NCI-H526 treated with DMSO at 0.1 percent for 48 hours (cell line): ENCODE results near the gene DCAF7.

Source experiments
- DNase-seq: peaks from one replicate; lab custom pipeline; 2025; lab: John Stamatoyannopoulos, UW

The DCAF7 gene

DNA sequence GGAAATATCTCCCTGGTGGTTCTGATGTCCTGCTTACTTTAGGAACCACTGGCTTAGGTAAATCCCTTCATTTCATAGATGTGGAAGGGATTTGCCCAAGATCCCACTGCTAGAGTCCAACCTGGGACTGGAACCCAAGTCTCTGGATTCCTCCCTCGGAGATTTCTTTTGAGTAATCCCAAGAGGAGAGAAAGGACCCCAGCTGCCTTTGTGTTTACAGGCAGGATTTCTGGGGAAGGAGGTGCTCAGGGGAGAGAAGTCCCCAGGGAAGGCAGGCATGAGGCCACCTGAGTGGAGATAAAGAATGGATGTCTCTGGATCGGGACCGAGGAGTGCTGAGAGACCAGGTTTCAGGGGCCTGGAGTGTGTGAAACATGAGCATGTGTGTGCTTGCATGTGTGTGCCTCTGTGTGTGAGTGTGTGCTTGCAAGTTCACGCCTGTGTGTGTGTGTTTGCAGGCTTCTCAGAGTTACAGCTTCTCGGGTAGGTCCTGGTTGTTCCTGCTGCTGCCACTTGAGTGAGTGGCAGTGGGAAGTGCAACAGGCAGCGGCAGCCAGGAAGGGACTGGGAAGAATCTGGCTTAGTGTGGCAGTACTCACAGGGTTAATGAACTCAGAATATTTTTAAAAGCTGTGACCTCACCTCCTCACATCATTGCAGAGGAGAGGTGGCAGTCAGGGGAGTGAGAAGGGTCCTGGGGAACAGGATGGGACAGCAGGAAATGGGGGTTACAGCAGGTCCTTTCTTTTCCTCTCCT lies 24.9 kb upstream of the DCAF7 start:
- no peak for DNase-seq

- DNase-seq = no peak
These were observed 23.4 kb upstream of the DCAF7 start for GRCh38 chr17:63526861-63527260.

- no peak for DNase-seq
These were observed 22.1 kb upstream of the DCAF7 start for GRCh38 chr17:63528183-63528582.

- no peak for DNase-seq
These were observed 20.3 kb upstream of the DCAF7 start for GRCh38 chr17:63529711-63530556.

DNA sequence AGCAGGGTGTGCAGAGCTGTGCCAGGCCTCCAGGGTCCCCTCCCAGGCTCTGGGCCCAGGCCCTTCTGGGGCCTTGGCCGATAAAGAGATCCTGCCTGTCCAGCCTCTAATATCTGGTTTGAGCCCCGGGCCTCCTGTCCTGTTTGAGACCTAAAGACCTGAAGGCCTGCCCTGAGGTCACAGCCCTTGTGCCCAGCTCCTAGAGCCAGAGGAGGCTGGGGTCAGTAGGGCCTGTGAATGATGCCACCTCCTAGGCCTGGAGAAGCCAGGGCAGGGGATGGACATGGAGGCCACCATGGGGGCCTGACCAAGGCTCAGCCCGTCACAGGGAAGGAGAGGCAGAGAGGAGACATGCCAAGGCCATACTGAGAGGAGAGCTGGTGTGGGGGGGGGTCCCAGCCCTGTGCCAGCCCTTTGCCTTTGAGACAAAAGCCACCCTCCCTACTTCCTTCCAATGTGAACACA lies 19.7 kb upstream of the DCAF7 start:
- no peak for DNase-seq

GRCh38 chr17:63531022-63531965 lies 19.0 kb upstream of the DCAF7 start:
- DNase-seq = no peak

- no peak for DNase-seq
These were observed 16.7 kb upstream of the DCAF7 start for GRCh38 chr17:63533433-63534077.

- no peak for DNase-seq
These were observed 16.2 kb upstream of the DCAF7 start for GRCh38 chr17:63534078-63534570.

DNA sequence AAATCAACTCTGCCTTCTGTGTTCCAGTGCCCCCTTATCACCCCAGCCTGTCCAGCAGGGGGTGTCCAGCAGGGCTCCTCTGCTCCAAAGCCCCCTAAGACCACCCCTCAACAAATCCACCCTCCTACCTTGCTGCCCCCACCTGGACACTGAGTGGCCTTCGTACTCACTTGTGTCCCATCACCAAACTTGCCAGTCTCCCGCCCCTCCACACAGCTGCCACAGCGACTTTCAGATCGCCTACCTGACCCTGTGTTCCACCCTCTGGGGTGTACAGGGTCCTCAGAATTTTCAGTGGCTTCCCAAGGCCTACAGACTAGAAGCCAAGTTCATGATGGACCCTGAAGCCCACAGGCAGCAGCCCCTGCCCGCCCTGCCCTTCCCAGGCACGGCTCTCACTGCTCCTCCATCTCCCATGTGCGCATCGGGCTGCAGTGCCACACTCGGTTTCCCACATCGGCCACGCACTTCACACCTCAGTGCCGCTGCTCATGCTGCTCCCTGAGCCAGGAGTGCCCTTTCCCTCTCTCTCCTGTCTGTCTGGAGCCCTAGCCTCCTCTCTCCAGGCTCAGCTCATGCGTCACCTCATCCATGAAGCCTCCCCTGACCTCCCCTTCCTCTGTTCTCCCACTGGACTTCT lies 15.3 kb upstream of the DCAF7 start:
- DNase-seq = no peak

DNA sequence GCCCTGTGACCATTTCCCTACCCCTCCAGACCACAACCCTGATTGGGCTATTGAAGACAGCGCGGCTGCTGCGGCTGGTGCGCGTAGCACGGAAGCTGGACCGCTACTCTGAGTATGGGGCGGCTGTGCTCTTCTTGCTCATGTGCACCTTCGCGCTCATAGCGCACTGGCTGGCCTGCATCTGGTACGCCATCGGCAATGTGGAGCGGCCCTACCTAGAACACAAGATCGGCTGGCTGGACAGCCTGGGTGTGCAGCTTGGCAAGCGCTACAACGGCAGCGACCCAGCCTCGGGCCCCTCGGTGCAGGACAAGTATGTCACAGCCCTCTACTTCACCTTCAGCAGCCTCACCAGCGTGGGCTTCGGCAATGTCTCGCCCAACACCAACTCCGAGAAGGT lies 14.6 kb upstream of the DCAF7 start:
- no peak for DNase-seq

DNA sequence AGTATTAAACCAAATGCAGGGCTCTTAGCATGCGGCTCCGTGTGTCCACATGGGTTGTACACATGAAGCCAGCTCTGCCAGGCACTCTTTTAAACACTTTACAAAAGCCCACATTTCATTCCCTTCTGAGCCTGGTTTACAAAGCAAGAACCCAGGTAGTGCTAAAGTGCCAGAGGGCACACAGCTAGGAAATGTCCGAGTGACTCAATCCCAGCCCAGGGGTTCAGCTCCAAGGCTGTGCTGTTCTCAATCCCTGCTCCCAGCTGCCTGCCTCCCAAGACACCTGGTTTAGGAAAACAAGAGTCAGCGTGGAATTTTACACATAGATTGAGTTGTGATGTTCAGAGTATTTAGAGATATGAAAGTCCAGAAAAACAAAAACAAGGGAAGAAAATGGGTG lies 13.3 kb upstream of the DCAF7 start:
- DNase-seq = no peak

- DNase-seq = no peak
These were observed 12.1 kb upstream of the DCAF7 start for GRCh38 chr17:63537991-63538692.

DNA sequence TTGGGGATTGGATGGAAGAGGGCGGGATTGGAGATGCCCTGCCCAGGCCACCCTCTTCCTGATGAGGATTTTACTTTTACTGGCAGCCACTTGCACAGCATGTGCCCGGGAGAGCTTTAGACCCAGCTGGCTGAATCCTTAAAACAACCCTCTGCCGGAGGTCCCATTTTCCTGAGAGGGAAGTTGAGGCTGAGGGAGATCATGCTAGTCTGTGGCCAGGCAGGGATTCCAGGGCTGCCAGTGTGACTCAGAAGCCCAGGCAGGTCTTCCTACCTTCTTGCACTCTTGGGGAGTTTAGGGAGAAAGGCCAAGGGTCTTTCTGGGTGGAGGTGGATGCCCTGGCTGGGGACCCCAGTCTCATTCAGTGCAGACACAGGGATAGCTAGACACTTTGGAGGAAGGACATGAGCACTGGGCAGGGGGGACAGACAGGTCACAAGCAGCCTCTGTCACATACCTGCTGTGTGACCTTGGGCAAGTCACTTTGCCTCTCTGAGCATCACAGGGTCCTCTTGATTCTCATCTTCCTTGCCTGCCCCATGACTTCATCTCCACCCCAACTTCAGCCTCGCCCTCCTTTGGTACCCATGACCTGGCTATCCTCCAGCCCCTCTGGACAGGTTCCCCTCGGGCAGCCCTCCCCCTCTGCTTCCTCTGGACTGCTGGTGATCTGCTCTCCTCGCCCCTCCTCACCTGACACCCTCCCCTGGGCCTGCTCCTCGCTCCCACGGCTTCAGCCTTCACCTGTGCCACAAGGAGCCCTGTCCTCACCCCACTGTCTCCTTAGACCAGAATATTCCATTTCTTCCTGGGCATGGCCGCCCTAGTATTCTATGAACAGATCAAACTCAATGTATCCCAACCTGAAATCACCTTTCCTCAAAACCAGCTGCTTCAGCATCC lies 11.3 kb upstream of the DCAF7 start:
- no peak for DNase-seq

DNA sequence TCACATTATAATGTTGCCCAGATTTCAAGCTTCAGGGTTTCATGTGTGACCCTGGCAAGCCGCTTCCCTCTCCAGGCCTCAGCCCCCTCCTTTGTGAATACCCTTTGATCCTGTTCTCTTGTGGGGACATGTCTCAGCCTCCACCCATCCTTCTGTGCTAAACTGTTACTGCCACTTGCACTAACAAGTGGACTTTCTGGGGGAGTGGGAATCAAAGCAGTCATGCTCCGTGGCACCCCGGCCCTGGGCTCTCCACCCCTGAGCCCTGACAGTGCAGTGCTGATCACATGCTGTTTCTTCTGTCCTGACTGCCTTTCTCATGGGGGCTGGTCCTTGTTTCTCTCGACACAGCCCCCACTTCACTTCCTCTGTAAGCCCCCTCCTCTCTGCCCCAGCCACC lies 9.7 kb upstream of the DCAF7 start:
- DNase-seq = no peak

- DNase-seq = no peak
These were observed 8.1 kb upstream of the DCAF7 start for GRCh38 chr17:63542218-63542545.

DNA sequence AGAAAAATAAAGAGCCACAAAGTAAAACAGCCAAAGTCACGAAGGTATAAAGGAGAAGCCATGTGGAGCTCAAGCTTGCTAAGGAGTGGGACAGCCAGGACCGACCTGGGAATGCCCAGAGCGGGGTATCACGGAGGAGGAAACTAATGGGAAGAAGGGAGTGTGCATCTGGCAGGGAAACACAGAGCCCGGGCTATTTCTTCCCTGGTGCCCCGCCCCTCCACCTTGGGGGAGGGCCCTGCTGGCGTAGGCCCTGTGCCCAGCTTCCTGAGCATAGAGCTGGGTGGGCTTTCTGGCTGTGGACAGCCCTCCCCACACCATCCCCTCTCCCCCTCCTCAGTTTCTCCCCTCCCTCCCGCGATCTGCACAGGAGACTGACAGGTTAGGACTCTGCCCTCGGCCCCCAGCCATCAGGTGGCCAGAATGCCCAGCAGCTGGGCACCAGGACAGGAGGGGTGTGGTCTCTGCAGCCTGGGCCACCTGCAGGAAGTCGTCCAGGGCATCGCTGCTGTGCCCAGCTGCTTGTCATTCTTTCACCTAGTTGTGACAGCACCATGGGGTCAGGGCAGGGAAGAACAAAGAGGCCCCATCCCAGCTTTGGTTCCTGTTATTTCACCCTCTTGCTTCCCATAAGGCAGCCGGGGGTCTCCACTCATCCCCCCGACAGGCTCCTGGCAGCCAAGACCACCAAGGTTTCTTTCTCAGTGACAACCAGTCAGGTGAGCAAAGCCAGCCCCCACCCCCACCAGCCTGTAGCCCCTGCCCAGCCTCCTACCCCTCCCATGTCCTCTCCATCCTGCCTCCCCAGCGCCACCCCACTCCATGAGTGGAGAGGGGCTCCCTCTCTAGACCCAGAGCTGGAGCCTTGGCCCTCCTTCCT lies 7.1 kb upstream of the DCAF7 start:
- no peak for DNase-seq

GRCh38 chr17:63543822-63544420 lies 6.4 kb upstream of the DCAF7 start:
- no peak for DNase-seq
